SK-N-SH (cell line): ENCODE results near the gene ZNF746.

ENCODE experiments used
- CTCF ChIP-seq: fragments of 200-600 bp; sonication (generic); IDR thresholded peaks from 2 replicates; pipeline ENCODE4 v1.6.1; 2017; ENCODE audit warnings: antibody characterized with exemption, mild to moderate bottlenecking, moderate library complexity
- MXI1 ChIP-seq: IDR thresholded peaks from 2 replicates; pipeline ENCODE4 v1.6.1; 2012; ENCODE audit warnings: mild to moderate bottlenecking, low read depth, low read length, improper control_type of control experiment
- NFIC ChIP-seq: IDR thresholded peaks from 2 replicates; pipeline ENCODE4 v1.4.0; 2012; ENCODE audit warnings: borderline replicate concordance
- RCOR1 ChIP-seq: fragments of 150-350 bp; IDR thresholded peaks from 2 replicates; pipeline ENCODE4 v1.6.1; 2017; ENCODE audit warnings: antibody characterized with exemption, low read length

DNA sequence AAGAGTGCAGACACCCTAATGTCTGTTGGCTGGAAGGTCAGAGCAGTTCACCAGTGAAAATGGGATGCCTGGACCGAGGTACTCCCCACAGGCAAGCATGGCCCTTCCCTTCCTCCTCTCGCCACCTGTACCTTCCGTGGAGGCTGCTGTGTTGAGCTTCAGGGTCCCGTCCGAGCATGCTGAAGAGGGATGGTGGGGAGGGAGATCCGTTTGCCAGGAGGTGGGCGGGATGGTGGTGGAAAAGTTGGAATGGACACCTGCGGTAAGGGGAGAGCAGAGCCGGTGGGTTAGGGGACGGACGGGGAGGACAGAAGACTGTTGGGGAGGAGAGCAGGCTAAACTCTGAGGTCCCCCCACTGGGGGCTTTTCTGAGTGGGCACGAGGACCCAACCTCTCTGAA, 20.8 kb downstream of the ZNF746 start:
- TF ChIP-seq NFIC (no peak), MXI1 (no peak), RCOR1 (no peak), CTCF (no peak)
